Mucosa of descending colon (tissue), 3 donors: ENCODE results near the gene UBE2S. TPM values are rescaled to one million over a fixed set of nuclear protein-coding genes. Genes with fewer than 3 reads are reported as not detected.

Experiments used
- ATAC-seq: fragments of 200-7000 bp; cut with Tn5 transposase; one replicate; pipeline ENCODE4 v1.9.1; 2020; ENCODE audit warnings: mild to moderate bottlenecking, moderate library complexity
- DNase-seq, 3 donors: peaks; one replicate each; pipeline ENCODE4 v3.0.0-alpha.2; 2020
- H3K36me3 ChIP-seq: fragments of 200-600 bp; one replicate; pipeline ENCODE4 v1.8.0; 2021; ENCODE audit warnings: low read depth, mild to moderate bottlenecking
- H3K4me1 ChIP-seq: fragments of 200-600 bp; one replicate; pipeline ENCODE4 v1.8.0; 2021; ENCODE audit warnings: low read depth, mild to moderate bottlenecking
- H3K4me3 ChIP-seq: fragments of 200-600 bp; one replicate; pipeline ENCODE4 v1.8.0; 2021; ENCODE audit warnings: mild to moderate bottlenecking
- H3K9me3 ChIP-seq: fragments of 200-600 bp; one replicate; pipeline ENCODE4 v1.8.0; 2021; ENCODE audit warnings: mild to moderate bottlenecking
- intact Hi-C, 2 donors: fragments of 100-400 bp; cut with DNase I in 1 of 2; cut with micrococcal nuclease in 1 of 2; formaldehyde crosslinking; loops; one replicate each; pipeline versions ENCODE4 v1.11.0 to v1.11.1; 2022; cut with DNase I, micrococcal nuclease
- total RNA-seq, 3 donors: library from RNA; stranded (reverse); fragmentation: NEBNext Ultra II Directional in 2 of 3; extraction: Animal tissue kit (Norgen Biotek cat#: 25700) in 2 of 3; gene quantifications; one replicate each; pipeline versions ENCODE4 v1.2.1 to v1.2.4, GENCODE V29; 2021 to 2023
- TF ChIP-seq, protein P1 (sequence below): fragments of 200-600 bp; IDR thresholded peaks from one replicate; pipeline ENCODE4 v1.8.0; 2022; ENCODE audit warnings: antibody characterized with exemption, mild to moderate bottlenecking
- donor health status: DM: no; HTN: no; CAD: no; lungs with moderate emphysema.
- donor health status: DM: no; HTN: no; CAD: no.
- donor health status: DM: no; HTN: yes; CAD: no.

UBE2S gene
- total RNA-seq, 3 donors from 2014 or later, result 14.0 to 41.6 (median 23.0) TPM

DNA sequence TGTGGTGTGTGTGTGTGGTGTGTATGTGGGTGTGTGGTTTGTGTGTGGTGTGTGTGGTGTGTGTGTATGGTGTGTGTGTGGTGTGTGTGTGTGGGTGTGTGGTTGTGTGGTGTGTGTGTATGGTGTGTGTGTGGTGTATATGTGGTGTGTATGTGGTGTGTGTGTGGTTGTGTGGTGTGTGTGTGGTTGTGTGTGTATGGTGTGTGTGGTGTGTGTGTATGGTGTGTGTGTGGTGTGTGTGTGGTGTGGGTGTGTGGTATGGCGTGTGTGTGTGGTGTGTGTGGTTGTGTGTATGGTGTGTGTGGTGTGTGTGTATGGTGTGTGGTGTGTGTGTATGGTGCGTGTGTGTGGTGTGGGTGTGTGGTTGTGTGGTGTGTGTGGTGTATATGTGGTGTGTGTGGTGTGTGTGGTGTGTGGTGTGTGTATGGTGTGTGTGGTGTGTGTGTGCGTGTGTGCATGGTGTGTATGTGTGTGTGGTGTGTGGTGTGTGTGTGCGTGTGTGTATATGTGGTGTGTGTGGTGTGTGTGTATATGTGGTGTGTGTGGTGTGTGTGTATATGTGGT lies 26.9 kb upstream of the UBE2S start:
- ATAC-seq, result no peak
- intact Hi-C loops, result no loop called here
- Histone ChIP-seq H3K36me3 (no peaks in the 10 kb centered on the region), H3K4me1 (no peaks in the 10 kb centered on the region), H3K4me3 (no peak overlapping the region), H3K9me3 (no peaks in the 10 kb centered on the region)
- no peak for DNase-seq
- TF ChIP-seq, protein P1, sequence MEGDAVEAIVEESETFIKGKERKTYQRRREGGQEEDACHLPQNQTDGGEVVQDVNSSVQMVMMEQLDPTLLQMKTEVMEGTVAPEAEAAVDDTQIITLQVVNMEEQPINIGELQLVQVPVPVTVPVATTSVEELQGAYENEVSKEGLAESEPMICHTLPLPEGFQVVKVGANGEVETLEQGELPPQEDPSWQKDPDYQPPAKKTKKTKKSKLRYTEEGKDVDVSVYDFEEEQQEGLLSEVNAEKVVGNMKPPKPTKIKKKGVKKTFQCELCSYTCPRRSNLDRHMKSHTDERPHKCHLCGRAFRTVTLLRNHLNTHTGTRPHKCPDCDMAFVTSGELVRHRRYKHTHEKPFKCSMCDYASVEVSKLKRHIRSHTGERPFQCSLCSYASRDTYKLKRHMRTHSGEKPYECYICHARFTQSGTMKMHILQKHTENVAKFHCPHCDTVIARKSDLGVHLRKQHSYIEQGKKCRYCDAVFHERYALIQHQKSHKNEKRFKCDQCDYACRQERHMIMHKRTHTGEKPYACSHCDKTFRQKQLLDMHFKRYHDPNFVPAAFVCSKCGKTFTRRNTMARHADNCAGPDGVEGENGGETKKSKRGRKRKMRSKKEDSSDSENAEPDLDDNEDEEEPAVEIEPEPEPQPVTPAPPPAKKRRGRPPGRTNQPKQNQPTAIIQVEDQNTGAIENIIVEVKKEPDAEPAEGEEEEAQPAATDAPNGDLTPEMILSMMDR, result no peak

DNA sequence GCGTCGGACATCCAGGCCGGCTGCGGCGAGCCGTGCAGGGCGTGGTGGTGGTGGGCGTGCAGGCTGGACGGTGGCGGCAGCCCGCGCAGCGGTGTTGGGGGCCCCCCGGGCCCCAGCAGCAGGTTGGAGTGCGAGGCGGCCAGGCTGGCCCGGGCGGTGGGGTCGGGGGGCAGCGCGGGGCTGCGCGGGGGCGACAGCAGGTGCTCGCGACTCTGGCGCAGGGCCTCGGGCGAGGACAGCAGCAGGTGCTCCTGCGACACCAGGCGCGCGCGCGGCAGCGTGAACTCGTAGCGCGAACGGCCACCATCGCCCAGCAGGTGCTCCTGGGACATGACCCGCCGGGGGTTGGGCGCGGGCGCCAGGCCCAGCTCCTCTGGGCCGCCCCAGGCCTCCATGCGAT lies 25.7 kb upstream of the UBE2S start:
- ATAC-seq (no peak), DNase-seq (no peak)
- Histone ChIP-seq H3K9me3 (no peaks in the 10 kb centered on the region), H3K4me1 (no peaks in the 10 kb centered on the region), H3K36me3 (no peaks in the 10 kb centered on the region), H3K4me3 (no peak overlapping the region)
- TF ChIP-seq, protein P1, result no peak
- intact Hi-C loops, result no loop called here

DNA sequence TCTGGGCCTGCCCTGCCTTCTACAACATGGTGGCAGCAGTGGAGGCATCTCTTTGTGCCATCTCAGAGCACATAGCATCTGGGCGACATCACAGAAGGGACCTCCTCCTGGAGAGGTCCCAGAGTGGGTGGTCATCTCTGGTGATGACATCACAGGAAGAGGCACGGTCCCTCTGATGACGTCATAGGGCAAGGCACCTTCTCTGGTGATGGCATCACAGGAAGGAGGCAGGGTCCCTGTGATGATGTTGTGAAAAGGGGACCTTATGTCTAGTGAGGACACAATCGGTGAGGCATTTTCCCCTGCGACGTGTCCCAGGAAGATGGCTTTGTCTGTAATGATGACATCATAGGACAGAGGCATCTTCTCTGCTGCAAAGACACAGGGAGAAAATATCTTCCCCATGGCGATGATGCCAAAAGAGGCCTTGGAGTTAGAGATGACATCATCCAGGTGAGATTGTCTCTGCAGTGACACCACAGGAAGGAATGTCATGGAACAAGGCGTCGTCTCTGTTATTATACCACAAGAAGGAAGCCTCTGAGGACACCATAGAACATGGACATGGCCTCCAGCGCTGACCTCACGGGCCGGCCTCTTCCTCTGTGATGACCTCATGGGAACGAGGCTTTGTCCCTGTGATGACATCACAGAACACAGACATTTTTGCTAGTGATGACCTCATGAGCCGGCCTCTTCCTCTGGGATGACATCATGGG lies 24.8 kb upstream of the UBE2S start:
- intact Hi-C loops, result no loop called here
- H3K36me3 ChIP-seq, result no peaks in the 10 kb centered on the region
- ATAC-seq (no peak), DNase-seq (no peak)
- no peak overlapping the region for H3K4me3 ChIP-seq
- H3K4me1 ChIP-seq, result no peaks in the 10 kb centered on the region
- TF ChIP-seq, protein P1, result no peak
- H3K9me3 ChIP-seq, result no peaks in the 10 kb centered on the region

DNA sequence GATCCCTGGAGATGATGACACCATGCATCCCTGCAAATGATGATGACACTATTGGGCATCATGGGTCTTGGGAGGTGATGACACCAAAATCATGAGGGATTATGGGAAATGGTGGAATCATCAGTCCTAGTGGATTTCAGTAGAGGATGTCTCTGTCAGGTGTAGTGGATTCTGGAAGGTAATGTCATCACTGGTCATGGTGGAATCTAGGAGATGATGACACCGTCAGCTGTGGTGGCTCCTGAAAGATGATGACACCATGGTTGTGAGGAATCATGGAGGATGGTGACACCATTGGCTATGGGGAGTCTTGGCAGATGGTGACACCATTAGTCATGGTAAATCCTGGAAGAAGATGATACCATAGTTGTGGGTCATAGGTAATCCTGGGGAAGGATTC lies 23.6 kb upstream of the UBE2S start:
- ATAC-seq, result no peak
- Histone ChIP-seq H3K9me3 (no peaks in the 10 kb centered on the region), H3K4me3 (no peak overlapping the region), H3K36me3 (no peaks in the 10 kb centered on the region), H3K4me1 (no peaks in the 10 kb centered on the region)
- TF ChIP-seq, protein P1, result no peak
- intact Hi-C loops, result no loop called here
- DNase-seq, result no peak

DNA sequence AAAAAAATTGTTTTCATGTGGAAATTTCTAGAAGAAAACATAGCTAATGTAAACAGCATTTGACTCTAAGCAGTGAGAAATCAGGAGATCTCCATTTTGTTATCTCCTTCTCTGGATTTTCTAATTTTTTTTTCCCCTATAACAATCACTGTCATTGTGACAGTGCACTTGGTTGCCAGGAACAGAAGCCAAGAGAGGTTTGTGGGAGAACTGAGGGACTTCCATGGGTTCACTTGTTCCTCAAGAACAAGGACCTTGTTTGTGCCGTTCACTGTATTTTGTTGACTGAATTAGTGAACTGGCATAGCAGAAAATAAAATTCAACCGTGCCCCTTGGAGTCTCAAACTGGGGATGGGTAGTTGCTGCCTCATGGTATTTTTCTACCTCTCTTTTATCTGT lies 18.5 kb upstream of the UBE2S start:
- TF ChIP-seq, protein P1, result no peak
- Histone ChIP-seq H3K9me3 (no peaks in the 10 kb centered on the region), H3K36me3 (no peaks in the 10 kb centered on the region), H3K4me1 (no peaks in the 10 kb centered on the region), H3K4me3 (no peak overlapping the region)
- intact Hi-C loops, result no loop called here
- ATAC-seq (no peak), DNase-seq (no peak)
